T-helper 2 cell treated with Interferon-gamma antibody and Interleukin-4, amounts not matched to agents 5 μg/mL and 100 μg/mL, for 36 hours (primary cell): ENCODE data around the gene CCDC88A.
A peak's percentile ranks its signal among the peaks of the same experiment; 100 is the strongest.

Experiments used
- DNase-seq: peaks from one replicate; pipeline ENCODE4 v3.0.0; 2021; ENCODE audit warnings: low spot score
- H3K27ac Mint-ChIP-seq: one replicate; pipeline ENCODE4 v1.8.0; 2021; ENCODE audit warnings: mild to moderate bottlenecking, mixed read lengths
- H3K27me3 Mint-ChIP-seq: one replicate; pipeline ENCODE4 v1.8.0; 2021; ENCODE audit warnings: low read depth, mixed read lengths
- H3K36me3 Mint-ChIP-seq: one replicate; pipeline ENCODE4 v1.8.0; 2021; ENCODE audit warnings: low read depth, mixed read lengths
- H3K4me1 Mint-ChIP-seq: one replicate; pipeline ENCODE4 v1.8.0; 2021; ENCODE audit warnings: low read depth, mixed read lengths
- H3K4me3 Mint-ChIP-seq: one replicate; pipeline ENCODE4 v1.8.0; 2022; ENCODE audit warnings: mild to moderate bottlenecking, moderate library complexity, mixed read lengths
- H3K9me3 Mint-ChIP-seq: one replicate; pipeline ENCODE4 v1.8.0; 2021; ENCODE audit warnings: mixed read lengths

CCDC88A gene

DNA sequence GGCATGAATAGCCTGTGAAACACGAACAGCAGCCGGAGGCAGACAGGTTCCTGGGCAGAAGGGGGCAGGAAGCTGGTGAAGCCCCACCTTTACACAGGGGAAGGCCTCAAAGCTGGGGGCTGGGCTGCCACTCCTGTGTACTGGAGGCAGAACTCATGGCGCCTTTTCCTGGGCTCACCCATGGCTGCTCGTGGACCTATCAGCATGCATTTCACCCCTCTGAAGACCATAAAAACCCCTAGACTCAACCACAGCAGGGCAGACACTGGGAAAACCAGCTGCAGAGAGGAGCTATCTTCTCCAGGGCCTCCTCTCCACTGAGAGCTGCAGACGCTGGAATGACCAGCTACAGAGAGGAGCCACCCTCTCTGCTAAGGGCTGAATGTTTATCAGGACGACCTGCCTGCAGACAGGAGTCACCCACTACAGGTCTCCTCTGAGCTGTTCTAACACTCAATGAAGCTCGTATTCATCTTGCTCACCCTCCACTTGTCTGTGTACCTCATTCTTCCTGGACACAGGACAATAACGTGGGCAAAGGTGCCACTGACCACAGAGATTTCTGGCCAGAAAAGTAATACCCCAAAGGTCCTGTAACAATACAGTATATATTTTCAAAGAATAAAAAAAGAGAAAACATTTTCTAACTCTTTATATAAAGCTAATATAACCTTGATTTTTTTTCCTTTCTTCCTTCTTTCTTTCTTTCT lies 18.9 kb upstream of the CCDC88A start:
- Mint-ChIP-seq H3K36me3 (no peaks in the 10 kb centered on the region), H3K27me3 (peaks cover 6% of the 10 kb centered on the region), H3K4me3 (no peak overlapping the region), H3K4me1 (no peaks in the 10 kb centered on the region), H3K9me3 (no peaks in the 10 kb centered on the region), H3K27ac (no peak overlapping the region)
- DNase-seq: no peak

DNA sequence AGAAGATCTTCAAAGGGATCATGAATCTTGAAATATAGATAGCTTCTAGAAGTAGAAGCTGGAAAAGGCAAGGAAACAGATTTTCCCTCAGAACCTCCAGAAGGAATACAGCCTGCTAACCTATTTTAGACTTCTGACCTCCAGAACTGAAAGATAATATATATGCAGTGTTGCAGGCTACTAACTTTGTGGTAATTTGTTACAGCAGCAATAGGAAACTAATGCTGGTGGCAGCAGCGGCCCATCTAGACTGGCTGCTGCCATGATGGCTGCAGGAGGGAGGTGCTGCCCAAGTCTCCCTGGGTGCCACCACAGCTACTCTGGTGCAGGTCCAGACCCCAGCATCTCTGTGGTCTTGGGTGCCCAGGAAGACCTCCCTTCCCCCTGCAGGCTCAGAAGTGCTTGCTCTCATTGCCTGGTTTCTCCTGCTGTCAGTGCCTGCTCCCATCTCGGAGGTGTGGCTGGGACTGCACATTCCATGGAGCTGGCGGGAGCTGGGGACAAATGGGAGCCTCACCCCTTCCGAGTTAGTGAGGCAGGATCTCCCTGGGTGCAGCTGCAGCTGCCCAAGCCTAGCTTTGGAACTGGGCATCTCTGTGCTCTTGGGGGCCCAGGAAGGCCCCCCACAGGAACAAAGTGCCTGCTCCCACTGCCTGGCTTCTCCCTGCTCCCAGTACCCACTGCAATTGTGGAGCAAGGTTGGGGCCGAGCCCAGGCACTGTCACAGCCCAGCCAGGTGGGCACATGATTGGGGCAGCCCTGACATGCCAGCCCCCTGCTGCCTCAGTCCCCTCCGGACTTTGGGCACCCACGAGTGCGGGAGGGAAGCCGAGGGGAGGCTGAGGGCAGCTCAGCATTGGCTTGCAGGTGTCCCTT lies 18.1 kb upstream of the CCDC88A start:
- H3K9me3 Mint-ChIP-seq: no peaks in the 10 kb centered on the region
- H3K36me3 Mint-ChIP-seq: no peaks in the 10 kb centered on the region
- H3K4me1 Mint-ChIP-seq: no peaks in the 10 kb centered on the region
- no peak overlapping the region for H3K27ac Mint-ChIP-seq
- DNase-seq: no peak
- peaks cover 4% of the 10 kb centered on the region for H3K27me3 Mint-ChIP-seq
- no peak overlapping the region for H3K4me3 Mint-ChIP-seq

DNA sequence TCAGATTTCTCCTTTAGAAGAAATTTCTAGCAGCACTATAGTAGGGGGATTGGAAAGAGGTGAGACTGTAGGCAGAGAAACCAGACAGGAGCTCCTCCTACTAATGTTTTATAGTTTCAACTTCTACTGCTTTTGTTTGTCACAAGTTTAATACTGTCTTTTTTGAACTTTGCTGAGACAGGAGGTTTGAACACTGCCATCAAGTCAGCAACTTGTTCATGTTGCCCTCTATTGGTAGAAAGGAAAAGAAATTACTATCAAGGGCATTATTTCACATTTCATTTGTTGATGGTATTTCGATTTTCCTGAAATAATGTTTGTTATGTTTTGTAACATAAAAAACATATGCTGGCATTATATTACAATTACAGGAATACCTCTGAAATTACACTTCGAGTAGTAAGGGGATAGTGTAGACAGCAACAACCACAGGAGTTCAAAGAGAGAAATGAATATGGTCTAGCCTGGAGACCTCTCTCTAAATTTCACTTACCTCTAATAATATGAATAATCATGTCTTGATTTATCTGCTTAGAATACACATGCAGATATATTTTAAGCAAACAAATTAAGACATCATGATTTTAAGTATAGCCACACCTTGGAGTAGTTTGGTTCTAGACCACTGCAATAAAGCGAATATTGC lies 12.4 kb upstream of the CCDC88A start:
- Mint-ChIP-seq H3K27me3 (peaks cover 2% of the 10 kb centered on the region), H3K4me3 (no peak overlapping the region), H3K4me1 (no peaks in the 10 kb centered on the region), H3K27ac (no peak overlapping the region), H3K36me3 (no peaks in the 10 kb centered on the region), H3K9me3 (no peaks in the 10 kb centered on the region)
- no peak for DNase-seq

DNA sequence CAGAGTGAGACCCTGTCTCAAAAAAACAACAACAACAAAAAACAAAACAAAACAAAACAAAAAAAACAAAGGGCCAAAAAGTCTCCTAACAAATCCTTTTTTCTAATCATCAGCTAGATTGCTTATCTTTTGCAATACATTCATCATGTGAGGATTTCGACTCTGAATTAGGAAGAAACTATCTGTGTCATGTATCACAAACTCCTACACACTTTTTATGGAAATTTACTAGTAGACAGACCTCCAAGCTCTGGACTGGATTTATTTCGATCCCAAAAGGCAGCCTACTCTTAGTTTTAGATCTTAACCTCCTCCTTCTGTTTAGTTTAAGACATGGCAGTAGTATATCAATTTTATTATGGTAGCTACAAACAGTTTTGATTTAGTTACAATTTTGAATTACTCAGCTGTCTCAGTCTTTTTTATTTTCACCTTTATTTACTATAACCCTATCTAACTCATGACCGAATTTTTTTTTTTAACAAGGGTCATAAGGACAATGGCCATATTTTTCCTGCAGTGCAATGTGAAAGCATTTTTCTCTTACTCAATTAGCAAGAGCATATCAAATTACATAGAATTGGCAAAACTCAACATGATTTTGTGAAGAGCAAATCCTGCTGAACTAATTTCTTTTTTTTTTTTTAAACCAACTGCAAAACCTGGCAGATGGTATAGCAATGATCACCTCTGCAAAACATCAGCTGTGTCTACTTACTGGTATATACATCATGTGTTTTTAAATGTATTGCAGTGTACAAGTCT lies 10.7 kb upstream of the CCDC88A start:
- no peaks in the 10 kb centered on the region for H3K9me3 Mint-ChIP-seq
- no peak for DNase-seq
- no peaks in the 10 kb centered on the region for H3K36me3 Mint-ChIP-seq
- H3K4me3 Mint-ChIP-seq: no peak overlapping the region
- peaks cover 9% of the 10 kb centered on the region for H3K27me3 Mint-ChIP-seq
- H3K4me1 Mint-ChIP-seq: peaks cover 2% of the 10 kb centered on the region
- no peak overlapping the region for H3K27ac Mint-ChIP-seq

DNA sequence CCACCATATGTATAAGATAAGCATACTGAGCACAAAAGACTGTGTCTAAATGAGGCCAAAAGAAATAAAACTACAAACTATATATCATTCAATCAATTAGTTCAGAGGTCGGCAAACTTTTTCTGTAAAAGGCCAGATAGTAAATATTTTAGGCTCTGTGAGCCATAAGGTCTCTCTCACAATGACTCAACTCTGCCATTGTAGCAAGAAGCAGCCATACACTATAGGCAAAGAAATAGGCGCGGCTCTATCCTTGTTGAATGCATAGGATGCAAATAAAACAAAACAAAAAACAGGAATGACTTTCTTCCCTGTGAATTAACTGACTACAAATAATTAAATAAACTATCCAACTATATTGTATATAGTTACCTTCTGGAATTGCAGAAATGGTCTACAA lies 8.6 kb upstream of the CCDC88A start:
- H3K9me3 Mint-ChIP-seq: no peaks in the 10 kb centered on the region
- no peaks in the 10 kb centered on the region for H3K36me3 Mint-ChIP-seq
- H3K27ac Mint-ChIP-seq: no peak overlapping the region
- no peak for DNase-seq
- peaks cover 4% of the 10 kb centered on the region for H3K4me1 Mint-ChIP-seq
- peaks cover 16% of the 10 kb centered on the region for H3K27me3 Mint-ChIP-seq
- no peak overlapping the region for H3K4me3 Mint-ChIP-seq

DNA sequence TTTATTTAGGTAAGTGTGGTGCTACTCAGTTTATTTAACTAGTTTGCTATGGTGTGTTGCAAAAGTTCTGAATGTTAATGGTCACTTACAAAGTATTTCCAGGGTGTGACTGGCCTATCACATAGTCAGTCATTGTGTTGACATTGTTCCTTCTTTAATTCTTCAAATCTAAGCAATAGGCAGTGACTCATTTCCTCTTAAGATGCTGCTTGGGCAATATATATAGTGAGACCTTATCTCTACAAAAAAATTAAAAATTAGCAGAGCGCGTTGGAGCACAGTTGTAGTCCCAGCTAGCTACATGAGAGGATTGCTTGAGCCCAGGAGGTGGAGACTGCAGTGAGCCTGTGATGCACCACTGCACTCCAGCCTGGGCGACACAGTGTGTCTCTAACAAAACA lies 5.8 kb upstream of the CCDC88A start:
- Mint-ChIP-seq H3K27me3 (peaks cover 24% of the 10 kb centered on the region), H3K27ac (no peak overlapping the region), H3K9me3 (no peaks in the 10 kb centered on the region), H3K36me3 (no peaks in the 10 kb centered on the region), H3K4me3 (no peak overlapping the region), H3K4me1 (peaks cover 10% of the 10 kb centered on the region)
- no peak for DNase-seq

DNA sequence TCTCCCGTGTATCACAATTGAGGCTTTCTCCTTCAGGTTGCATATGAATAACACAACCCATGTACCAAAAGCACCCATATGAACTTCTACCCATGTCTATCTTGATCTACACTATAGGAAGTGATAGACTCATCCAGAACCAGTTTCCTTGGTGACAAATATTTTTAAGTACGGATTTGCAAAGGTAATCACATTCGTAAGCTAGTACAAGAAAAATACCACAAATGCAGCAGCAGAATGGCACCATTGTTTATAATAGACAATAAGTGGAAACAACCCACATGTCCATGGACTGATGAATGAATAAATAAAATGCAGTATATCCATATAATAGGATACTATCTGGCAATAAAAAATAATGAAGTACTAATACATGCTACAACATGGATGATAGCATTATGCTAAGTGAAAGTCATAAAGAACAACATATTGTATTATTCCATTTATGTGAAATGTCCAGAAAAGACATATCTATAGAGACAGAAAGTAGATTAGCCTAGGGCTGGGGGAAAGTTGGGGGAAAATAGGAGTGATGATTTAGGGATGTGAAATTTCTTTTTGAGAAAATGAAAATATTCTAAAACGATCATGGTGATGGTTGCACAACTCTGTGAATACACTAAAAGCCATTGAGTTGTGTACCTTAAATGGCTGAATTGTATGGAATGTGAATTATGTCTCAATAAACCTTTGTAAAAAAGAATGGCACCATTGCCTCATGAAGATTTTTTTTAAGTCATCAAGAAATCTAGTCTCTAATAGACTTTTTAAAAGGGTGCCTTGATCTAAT lies 3.4 kb upstream of the CCDC88A start:
- Mint-ChIP-seq H3K9me3 (no peaks in the 10 kb centered on the region), H3K36me3 (no peaks in the 10 kb centered on the region), H3K4me1 (peaks cover 23% of the 10 kb centered on the region), H3K4me3 (no peak overlapping the region), H3K27ac (no peak overlapping the region), H3K27me3 (peaks cover 33% of the 10 kb centered on the region)
- no peak for DNase-seq

DNA sequence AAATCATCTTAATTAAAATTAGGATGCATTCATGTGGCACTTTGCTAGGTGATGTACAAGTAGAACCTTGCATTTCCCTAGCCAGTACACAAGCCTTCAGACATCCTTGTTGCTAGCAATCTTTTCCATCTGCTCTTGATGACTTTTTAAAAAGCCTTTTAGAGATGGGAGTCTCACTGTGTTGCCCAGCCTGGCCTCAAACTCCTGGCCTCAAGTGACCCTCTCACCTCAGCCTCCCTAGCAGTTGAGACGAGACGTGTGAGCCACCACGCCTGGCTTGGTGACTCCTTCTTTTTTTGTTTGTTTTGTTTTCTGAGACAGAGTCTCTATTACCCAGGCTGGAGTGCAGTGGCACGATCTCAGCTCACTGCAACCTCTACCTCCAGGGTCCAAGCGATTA lies 1.7 kb upstream of the CCDC88A start:
- peaks cover 29% of the 10 kb centered on the region for H3K4me1 Mint-ChIP-seq
- no peaks in the 10 kb centered on the region for H3K36me3 Mint-ChIP-seq
- H3K27me3 Mint-ChIP-seq: peaks cover 31% of the 10 kb centered on the region
- no peak overlapping the region for H3K27ac Mint-ChIP-seq
- H3K9me3 Mint-ChIP-seq: no peaks in the 10 kb centered on the region
- H3K4me3 Mint-ChIP-seq: peak overlapping the region; percentile 71
- DNase-seq: no peak

DNA sequence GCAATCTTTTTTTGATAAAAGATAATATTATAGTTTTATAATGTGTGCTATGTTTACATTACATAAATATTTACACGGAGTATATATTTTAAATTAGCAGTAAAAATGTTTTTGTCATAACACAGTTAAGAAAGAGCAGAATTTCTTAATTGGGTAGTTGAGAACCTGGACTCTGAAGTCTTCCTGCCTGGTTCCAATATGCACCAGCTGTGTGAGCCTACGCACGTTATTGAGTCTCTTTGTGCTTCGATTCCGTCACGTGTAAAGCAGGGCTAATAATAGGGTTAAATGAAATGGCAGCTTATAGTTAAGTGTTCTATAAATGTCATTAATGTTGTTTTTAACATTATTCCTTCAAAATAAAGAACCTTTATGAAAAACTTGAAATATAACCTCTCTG lies 1.2 kb upstream of the CCDC88A start:
- peak overlapping the region; percentile 85 for H3K4me3 Mint-ChIP-seq
- H3K27ac Mint-ChIP-seq: no peak overlapping the region
- no peak for DNase-seq
- no peaks in the 10 kb centered on the region for H3K36me3 Mint-ChIP-seq
- peaks cover 30% of the 10 kb centered on the region for H3K4me1 Mint-ChIP-seq
- no peaks in the 10 kb centered on the region for H3K9me3 Mint-ChIP-seq
- H3K27me3 Mint-ChIP-seq: peaks cover 29% of the 10 kb centered on the region

DNA sequence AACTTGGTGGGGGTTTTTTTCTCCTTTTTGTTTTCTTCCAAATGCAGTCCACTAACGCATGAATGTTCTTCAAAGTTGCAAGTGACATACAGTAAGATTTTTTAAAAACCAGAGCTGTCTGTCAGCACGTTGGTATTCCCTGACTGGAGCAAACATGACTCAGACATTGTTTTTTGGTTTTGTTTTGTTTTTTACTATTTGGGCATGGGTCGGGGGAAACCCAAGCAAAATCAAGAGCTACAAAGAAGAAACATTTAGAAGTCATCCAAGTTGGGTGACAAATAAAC lies 726 bp upstream of the CCDC88A start:
- H3K9me3 Mint-ChIP-seq: no peaks in the 10 kb centered on the region
- no peaks in the 10 kb centered on the region for H3K36me3 Mint-ChIP-seq
- H3K27ac Mint-ChIP-seq: no peak overlapping the region
- DNase-seq: no peak
- H3K27me3 Mint-ChIP-seq: peaks cover 26% of the 10 kb centered on the region
- H3K4me3 Mint-ChIP-seq: peak overlapping the region; percentile 85
- peaks cover 28% of the 10 kb centered on the region for H3K4me1 Mint-ChIP-seq

DNA sequence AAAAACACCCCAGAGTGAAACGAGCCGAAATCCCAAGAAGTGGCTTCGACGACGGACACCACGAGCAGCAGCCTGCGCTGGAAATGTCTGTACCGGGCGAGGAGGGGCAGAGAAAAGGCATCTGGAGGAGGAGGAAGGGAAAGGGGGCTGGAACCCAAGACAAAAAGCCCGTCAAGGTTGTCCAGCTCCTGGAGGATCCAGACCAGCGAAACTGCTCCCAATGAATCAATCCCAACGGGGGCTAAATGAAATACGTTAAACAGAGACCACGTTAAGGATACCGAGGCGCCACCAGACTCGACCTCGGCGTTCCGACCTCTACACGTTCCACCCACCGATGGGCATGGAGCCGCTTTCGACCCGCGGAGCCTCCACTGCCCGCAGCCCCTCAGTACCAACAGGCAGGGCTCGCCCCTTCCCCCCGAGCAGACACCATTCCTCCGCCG lies 400 bp downstream of the CCDC88A start:
- no peak for DNase-seq
- peak overlapping the region; percentile 76 for H3K27ac Mint-ChIP-seq
- peak overlapping the region; percentile 85 for H3K4me3 Mint-ChIP-seq
- no peaks in the 10 kb centered on the region for H3K36me3 Mint-ChIP-seq
- H3K4me1 Mint-ChIP-seq: peaks cover 27% of the 10 kb centered on the region
- no peaks in the 10 kb centered on the region for H3K9me3 Mint-ChIP-seq
- H3K27me3 Mint-ChIP-seq: peaks cover 24% of the 10 kb centered on the region

DNA sequence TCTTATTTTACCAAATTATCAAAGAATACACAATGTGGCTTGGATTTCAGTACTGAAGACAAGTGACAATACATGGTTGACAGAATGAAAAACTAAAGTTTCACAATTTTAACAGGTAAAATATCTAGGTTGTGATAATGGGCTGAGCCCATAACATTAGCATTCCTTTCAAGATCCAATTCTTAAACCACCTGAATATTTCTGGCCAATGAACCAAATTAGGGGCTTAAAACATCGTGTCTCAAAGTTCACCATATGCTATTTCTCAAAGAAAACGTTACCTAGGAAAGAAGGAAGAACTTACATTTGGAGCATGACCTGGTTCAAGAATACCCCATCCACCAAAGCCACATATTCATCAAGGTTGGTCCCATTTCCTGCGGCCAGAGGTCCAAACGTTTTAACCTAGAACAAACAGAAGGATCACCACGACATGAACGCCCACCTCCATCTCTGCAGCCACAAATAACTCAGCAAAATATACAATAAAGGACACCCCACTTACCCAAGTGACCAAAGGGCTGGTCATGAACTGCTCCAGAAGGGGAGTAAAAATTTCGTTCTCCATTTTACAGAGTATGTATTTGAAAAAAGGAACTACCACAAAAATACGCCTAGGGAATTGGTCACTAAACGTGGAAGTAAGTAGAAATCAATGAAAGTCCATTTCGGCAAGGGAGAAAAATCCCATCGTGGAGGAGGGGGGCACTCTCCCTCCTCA lies 984 bp downstream of the CCDC88A start:
- peaks cover 19% of the 10 kb centered on the region for H3K27me3 Mint-ChIP-seq
- no peaks in the 10 kb centered on the region for H3K36me3 Mint-ChIP-seq
- DNase-seq: no peak
- peaks cover 27% of the 10 kb centered on the region for H3K4me1 Mint-ChIP-seq
- peak overlapping the region; percentile 85 for H3K4me3 Mint-ChIP-seq
- H3K9me3 Mint-ChIP-seq: no peaks in the 10 kb centered on the region
- peak overlapping the region; percentile 76 for H3K27ac Mint-ChIP-seq

DNA sequence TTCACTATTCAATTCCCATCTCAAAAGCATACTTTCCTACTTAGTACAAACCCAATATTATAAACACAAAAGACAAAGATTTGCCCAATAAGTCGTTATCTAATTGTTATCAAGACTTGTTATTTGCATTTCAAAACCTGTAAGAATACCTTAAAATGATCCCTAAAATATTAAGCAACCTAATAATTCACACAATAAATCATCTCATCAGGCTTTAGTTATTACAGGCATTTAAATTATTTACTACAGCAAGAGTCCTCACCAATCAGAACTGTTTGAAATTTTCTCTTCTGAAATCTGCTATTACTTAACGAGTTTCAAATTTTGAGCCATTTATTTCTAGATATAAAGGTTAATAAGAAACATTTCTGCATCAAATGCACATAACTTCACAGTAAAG lies 1.6 kb downstream of the CCDC88A start:
- Mint-ChIP-seq H3K4me1 (peaks cover 27% of the 10 kb centered on the region), H3K36me3 (no peaks in the 10 kb centered on the region), H3K27ac (no peak overlapping the region), H3K4me3 (peak overlapping the region; percentile 85), H3K9me3 (no peaks in the 10 kb centered on the region), H3K27me3 (peaks cover 18% of the 10 kb centered on the region)
- DNase-seq: no peak
